ENCODE data around the gene LASP1. TPM values are rescaled to one million over a fixed set of nuclear protein-coding genes. Genes with fewer than 3 reads are reported as not detected.

The LASP1 gene, protein sequence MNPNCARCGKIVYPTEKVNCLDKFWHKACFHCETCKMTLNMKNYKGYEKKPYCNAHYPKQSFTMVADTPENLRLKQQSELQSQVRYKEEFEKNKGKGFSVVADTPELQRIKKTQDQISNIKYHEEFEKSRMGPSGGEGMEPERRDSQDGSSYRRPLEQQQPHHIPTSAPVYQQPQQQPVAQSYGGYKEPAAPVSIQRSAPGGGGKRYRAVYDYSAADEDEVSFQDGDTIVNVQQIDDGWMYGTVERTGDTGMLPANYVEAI
- 243 and 373 TPM in 2 replicates for total RNA-seq

DNA sequence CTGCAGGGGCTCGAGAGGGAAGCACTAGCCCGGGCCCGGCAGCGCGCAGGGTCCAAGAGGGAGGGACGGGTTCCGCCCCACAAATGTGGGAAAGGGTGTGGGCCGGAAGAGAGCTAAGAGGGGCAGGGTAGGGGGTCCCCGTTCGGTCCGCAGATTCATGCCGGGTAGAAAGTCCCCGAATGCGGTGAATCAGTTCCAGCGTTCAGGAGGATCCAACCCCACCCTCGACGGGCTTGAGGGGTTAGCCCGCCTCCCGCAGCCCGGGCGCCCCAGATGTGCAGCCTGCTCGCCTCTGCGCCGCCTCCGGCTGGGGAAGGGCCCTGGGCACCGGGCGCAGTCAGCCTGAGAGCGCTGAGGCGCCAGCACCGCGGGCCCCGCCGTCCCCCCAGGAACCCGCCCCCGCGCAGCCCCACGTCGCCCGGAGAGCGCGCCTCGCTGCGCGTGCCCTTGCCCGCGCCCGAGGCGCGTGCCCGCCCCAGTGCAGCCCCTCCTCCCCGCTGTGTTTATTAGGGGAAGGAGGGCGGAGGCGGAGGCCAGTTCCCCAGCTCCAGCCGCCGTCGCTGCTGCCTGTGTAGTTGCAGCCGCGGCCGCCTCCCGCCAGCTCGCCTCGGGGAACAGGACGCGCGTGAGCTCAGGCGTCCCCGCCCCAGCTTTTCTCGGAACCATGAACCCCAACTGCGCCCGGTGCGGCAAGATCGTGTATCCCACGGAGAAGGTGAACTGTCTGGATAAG is at the start of gene LASP1:
LASP1 (plus strand) TSS at position 533 of the 733 bp plus-strand sequence; CDS start at position 665, 132 bp downstream.

DNA sequence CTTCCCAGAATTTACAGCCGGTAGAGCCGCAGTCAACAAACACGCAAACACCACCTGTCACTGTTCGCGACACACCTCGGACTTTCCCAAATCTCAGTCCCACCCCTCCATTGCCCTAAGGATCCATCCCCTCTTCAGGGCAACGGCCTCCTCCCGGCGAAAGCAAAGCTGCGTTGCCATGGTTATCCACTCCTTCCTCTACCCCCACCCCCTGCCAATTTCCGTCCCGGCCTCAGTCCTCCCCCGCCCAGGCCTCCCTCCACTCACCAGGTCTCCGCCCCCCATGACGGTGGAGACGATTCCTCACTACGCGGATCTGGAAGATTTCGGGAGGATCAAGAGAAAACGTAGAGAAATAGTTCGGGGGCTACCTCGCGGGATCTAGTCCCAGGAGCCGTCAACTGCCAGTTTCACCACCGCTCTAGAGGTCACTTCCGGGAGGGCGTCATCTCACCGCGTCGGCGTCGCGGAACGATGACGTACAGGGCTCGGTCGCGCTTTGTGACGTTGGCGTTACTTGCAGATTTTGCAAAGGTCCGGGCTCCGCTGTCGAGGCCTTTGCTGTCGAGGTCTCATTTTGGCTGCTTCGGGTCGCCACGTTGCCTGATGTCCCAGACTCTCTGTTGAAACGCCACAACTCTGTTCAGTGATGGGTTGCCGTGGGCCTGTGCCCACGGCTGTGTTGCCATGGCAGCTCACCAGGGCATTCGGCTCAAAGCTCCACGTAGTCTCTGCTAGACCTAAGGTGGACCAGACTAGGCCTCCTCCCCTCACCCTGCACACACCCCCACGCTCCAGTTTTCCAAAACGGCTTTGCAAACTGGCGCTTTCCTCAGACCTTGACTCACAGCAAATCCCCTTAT is 44.7 kb upstream of the LASP1 start, which contains the start of gene CWC25:
CWC25 (minus strand) TSS at position 423 of the 863 bp plus-strand sequence; CDS start at position 285, 138 bp downstream.

DNA sequence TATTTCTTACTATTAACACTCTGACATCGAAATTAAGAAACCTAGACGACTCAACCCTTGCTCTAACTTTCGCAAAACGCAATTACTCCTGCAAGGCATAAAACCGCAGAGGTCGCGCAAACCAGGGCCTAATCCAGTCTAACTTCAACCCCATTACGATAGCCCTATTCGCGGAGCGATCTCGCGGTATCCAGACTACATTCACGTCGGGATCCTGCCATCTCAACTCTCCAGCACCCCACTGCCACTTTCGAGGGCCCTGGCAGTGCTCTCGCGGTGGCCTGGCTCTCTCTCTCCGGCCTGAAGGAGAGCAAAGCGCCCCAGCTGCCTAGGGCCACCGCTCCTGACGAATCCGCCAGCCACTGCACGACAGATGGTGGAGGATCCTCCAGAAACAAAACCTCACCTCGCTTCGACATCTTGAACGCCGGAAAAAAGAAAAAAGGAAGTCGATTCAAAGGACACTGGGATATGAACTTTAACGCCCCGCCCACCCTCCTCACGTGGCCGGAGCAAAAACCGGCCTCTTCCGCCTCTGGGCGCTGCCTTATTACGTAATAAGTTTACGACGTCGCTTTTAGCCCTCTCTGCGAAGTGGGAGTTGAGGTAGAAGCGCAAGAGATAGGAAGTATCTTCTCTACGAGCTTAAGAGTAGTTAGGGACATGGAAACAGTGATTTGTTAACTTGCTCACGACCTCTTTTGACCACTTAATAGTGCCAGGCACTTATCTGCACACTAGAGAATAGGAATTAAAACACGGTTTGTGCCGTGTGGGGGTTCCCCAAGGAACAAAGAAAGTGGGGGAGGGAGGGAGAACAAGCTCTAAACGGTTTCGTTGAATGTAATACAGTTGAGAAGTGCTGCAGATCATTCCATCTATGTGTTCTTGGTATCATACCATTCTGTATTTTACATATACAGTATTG is 16.3 kb upstream of the LASP1 start, which contains the start of gene RPL23:
RPL23 (minus strand) TSS at position 430 of the 928 bp plus-strand sequence; CDS start at position 419, 11 bp downstream.

DNA sequence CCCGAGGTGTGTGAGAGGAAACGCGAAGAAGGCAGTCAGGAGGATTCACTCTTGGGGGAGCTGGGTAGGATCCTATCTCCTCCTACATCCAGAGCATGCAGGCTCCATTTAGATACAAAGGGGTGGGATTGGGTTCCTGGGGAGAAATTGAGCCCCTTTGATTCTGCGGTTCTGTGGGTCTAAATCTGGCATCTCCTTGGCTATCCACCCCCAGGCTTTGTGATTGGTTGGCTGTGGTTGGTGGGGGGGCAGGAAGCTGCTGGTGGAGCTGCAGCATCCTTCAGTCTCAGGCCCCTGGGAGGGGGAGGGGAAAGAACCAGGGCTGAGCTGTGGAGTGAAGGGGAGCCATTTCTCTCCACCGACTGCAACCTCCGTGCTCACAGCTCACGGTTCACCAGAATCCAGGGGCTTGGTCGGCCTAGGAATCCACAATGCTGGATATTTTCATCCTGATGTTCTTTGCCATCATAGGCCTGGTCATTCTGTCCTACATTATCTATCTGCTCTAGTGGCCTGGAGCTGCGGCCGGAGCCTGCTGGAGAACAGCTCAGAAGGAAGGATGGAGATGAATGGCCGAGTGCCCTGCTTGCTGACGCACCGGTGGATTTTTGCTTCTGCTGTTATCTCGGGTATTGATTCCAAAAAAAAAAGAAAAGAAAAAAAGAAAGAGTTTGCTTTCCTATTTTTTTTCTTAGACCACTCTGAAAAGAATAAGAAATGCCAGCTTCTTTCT is 55.6 kb downstream of the LASP1 start, which contains the start of gene LASP1NB:
LASP1NB (plus strand) TSS at position 352 of the 733 bp plus-strand sequence.

DNA sequence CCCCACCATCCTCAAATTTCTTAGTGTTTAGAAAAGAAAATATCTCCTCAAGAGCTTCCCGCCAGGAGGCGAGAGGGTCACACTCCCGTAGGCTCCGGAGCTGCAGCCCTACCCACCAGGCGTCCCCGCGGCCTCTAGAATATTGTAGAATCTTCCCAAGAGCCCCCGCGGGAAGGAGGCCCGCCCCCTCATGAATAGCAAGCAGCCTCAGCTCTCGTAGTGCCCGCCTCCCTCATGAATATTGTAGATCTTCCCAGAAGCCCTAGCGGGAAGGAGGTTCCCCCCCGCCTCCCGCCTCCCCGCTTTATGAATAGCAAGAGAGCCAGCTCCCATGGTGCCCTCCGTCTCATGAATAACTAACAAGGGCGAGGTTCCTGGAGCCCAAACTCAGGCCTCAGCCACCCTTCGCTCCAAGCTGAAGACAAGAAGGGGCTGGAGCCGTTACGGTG is 97.5 kb downstream of the LASP1 start, which contains the start of gene FBXO47:
FBXO47 (minus strand) TSS at position 114 of the 449 bp plus-strand sequence. CDS start 4,378 bp downstream, outside the sequence.

Small RNA genes within 50 kb of the gene (small RNA-seq; reads per million reads assigned to genes)
- gene MIR4727: 0.14 reads per million
- gene MIR6779: not detected
- not detected for gene SNORA21
- not detected for gene SNORA21B

Other genes starting within 250 kb of the LASP1 start
- 2.4 and 6.2 TPM in 2 replicates for gene EPOP, start 195.1 kb upstream of the LASP1 start, total RNA-seq
- 42.8 and 49.0 TPM in 2 replicates for gene MLLT6, start 164.8 kb upstream of the LASP1 start, total RNA-seq
- 3.5 and 4.3 TPM in 2 replicates for gene CISD3, start 139.7 kb upstream of the LASP1 start, total RNA-seq
- 3.4 and 6.3 TPM in 2 replicates for gene PCGF2, start 121.7 kb upstream of the LASP1 start, total RNA-seq
- gene PSMB3, start 117.3 kb upstream of the LASP1 start, total RNA-seq: 150 and 406 TPM in 2 replicates
- gene PIP4K2B, start 70.5 kb upstream of the LASP1 start, total RNA-seq: 36.5 and 39.0 TPM in 2 replicates
- 5.1 and 12.2 TPM in 2 replicates for gene CWC25, start 44.7 kb upstream of the LASP1 start, total RNA-seq
- 684 and 1,544 TPM in 2 replicates for gene RPL23, start 16.3 kb upstream of the LASP1 start, total RNA-seq
- gene FBXO47, start 97.3 kb downstream of the LASP1 start, total RNA-seq: under 0.01 TPM in 1 of 2 replicates, not detected in the other